Measurements from ENCODE around the gene RRAD. TPM values are rescaled to one million over a fixed set of nuclear protein-coding genes. Genes with fewer than 3 reads are reported as not detected.

The RRAD gene
- total RNA-seq, 1 experiment from 2014 or later, result 2.8 TPM

- Histone ChIP-seq H3K4me3 (ENCODE audit: low read length) (no peak overlapping the region), H3K27ac (ENCODE audit: low read length) (no peak overlapping the region), H3K4me1 (ENCODE audit: insufficient read depth, low read length) (peaks cover 4% of the 10 kb centered on the region; the same call in 1 of the 2 replicates), H3K9me2 (replicated peaks; ENCODE audit: low read length) (no peaks in the 10 kb centered on the region), H3F3A (ENCODE audit: low read length, unreplicated experiment) (no peaks in the 10 kb centered on the region), H3K36me3 (ENCODE audit: low read depth, low read length) (no peaks in the 10 kb centered on the region), H4K20me1 (ENCODE audit: low read length) (no peaks in the 10 kb centered on the region), H2AFZ (ENCODE audit: low read length) (no peak overlapping the region), H3K9ac (ENCODE audit: low read length) (no peak overlapping the region), H3K9me3 (ENCODE audit: low read length) (no peaks in the 10 kb centered on the region), H3K79me2 (ENCODE audit: low read length) (no peaks in the 10 kb centered on the region), H3K27me3 (ENCODE audit: low read length) (no peaks in the 10 kb centered on the region), H3K4me2 (ENCODE audit: low read length) (no peak overlapping the region)
- BruUV-seq (replicated peaks), result no TSS peak
- ChIA-PET CTCF (no interaction called here), POLR2A (ENCODE audit: unreplicated experiment) (no interaction called here)
- peak; percentile 21 for DNase-seq
- intact Hi-C loops (cut with micrococcal nuclease), result no loop called here
- TF ChIP-seq EZH2 (IDR thresholded peaks at IDR 0.05; ENCODE audit: low read length, unreplicated experiment), result no peak
- no peak for TF ChIP-seq EZH2phosphoT487 (IDR thresholded peaks at IDR 0.05; ENCODE audit: borderline replicate concordance, low read length)
- no peak for TF ChIP-seq CTCF (conservative IDR thresholded peaks at IDR 0.05; ENCODE audit: low read depth, low read length)
- ATAC-seq, result 0 out of 2 replicates have a peak, but pooled peaks have one; percentile 13
These were observed 25.2 kb downstream of the RRAD start for GRCh38 chr16:66899945-66900710.

- H3K27ac ChIP-seq (ENCODE audit: low read length), result no peak overlapping the region
- H3K4me3 ChIP-seq (ENCODE audit: low read length), result no peak overlapping the region
- no peaks in the 10 kb centered on the region for H3K79me2 ChIP-seq (ENCODE audit: low read length)
- POLR2A ChIA-PET (ENCODE audit: unreplicated experiment), result no interaction called here
- DNase-seq, result no peak
- ATAC-seq, result no peak
- H3K9ac ChIP-seq (ENCODE audit: low read length), result no peak overlapping the region
- no peak overlapping the region for H3K4me2 ChIP-seq (ENCODE audit: low read length)
- H3F3A ChIP-seq (ENCODE audit: low read length, unreplicated experiment), result no peaks in the 10 kb centered on the region
- no peaks in the 10 kb centered on the region for H3K27me3 ChIP-seq (ENCODE audit: low read length)
- intact Hi-C loops (cut with micrococcal nuclease), result no loop called here
- BruUV-seq (replicated peaks), result no TSS peak
- no peaks in the 10 kb centered on the region for H3K9me2 ChIP-seq (replicated peaks; ENCODE audit: low read length)
- TF ChIP-seq CTCF (conservative IDR thresholded peaks at IDR 0.05; ENCODE audit: low read depth, low read length) (no peak), EZH2 (IDR thresholded peaks at IDR 0.05; ENCODE audit: low read length, unreplicated experiment) (no peak), EZH2phosphoT487 (IDR thresholded peaks at IDR 0.05; ENCODE audit: borderline replicate concordance, low read length) (no peak)
- H3K9me3 ChIP-seq (ENCODE audit: low read length), result no peaks in the 10 kb centered on the region
- no peak overlapping the region for H2AFZ ChIP-seq (ENCODE audit: low read length)
- H4K20me1 ChIP-seq (ENCODE audit: low read length), result no peaks in the 10 kb centered on the region
- H3K36me3 ChIP-seq (ENCODE audit: low read depth, low read length), result no peaks in the 10 kb centered on the region
- H3K4me1 ChIP-seq (ENCODE audit: insufficient read depth, low read length), result peaks cover 4% of the 10 kb centered on the region; the same call in 1 of the 2 replicates
- CTCF ChIA-PET, result no interaction called here
These were observed 25.9 kb downstream of the RRAD start for GRCh38 chr16:66899310-66899944.

GRCh38 chr16:66898933-66899309 lies 26.4 kb downstream of the RRAD start:
- no peaks in the 10 kb centered on the region for H3K9me3 ChIP-seq (ENCODE audit: low read length)
- DNase-seq (no peak), ATAC-seq (no peak)
- no TSS peak for BruUV-seq (replicated peaks)
- H3K27ac ChIP-seq (ENCODE audit: low read length), result no peak overlapping the region
- no peak overlapping the region for H2AFZ ChIP-seq (ENCODE audit: low read length)
- ChIA-PET CTCF (no interaction called here), POLR2A (ENCODE audit: unreplicated experiment) (no interaction called here)
- H3K36me3 ChIP-seq (ENCODE audit: low read depth, low read length), result no peaks in the 10 kb centered on the region
- H3K27me3 ChIP-seq (ENCODE audit: low read length), result no peaks in the 10 kb centered on the region
- no peaks in the 10 kb centered on the region for H3K79me2 ChIP-seq (ENCODE audit: low read length)
- H3K4me1 ChIP-seq (ENCODE audit: insufficient read depth, low read length), result peaks cover 4% of the 10 kb centered on the region; the same call in 1 of the 2 replicates
- intact Hi-C loops (cut with micrococcal nuclease), result no loop called here
- H3K4me2 ChIP-seq (ENCODE audit: low read length), result no peak overlapping the region
- H3K9ac ChIP-seq (ENCODE audit: low read length), result no peak overlapping the region
- TF ChIP-seq EZH2phosphoT487 (IDR thresholded peaks at IDR 0.05; ENCODE audit: borderline replicate concordance, low read length), result no peak
- no peak for TF ChIP-seq CTCF (conservative IDR thresholded peaks at IDR 0.05; ENCODE audit: low read depth, low read length)
- TF ChIP-seq EZH2 (IDR thresholded peaks at IDR 0.05; ENCODE audit: low read length, unreplicated experiment), result no peak
- H3K4me3 ChIP-seq (ENCODE audit: low read length), result no peak overlapping the region
- no peaks in the 10 kb centered on the region for H4K20me1 ChIP-seq (ENCODE audit: low read length)
- H3F3A ChIP-seq (ENCODE audit: low read length, unreplicated experiment), result no peaks in the 10 kb centered on the region
- no peaks in the 10 kb centered on the region for H3K9me2 ChIP-seq (replicated peaks; ENCODE audit: low read length)
